SHP77 treated with DMSO at 0.1 percent for 48 hours (cell line): Measurements from ENCODE around the gene HACD3.
"Not testable (repeated sequence)": the region's sequence is repeated elsewhere in the genome, so short reads cannot be mapped to it uniquely, and the experiment has no call there.

Experiments
- DNase-seq: peaks from one replicate; lab custom pipeline; 2025; lab: John Stamatoyannopoulos, UW

HACD3 gene

DNA sequence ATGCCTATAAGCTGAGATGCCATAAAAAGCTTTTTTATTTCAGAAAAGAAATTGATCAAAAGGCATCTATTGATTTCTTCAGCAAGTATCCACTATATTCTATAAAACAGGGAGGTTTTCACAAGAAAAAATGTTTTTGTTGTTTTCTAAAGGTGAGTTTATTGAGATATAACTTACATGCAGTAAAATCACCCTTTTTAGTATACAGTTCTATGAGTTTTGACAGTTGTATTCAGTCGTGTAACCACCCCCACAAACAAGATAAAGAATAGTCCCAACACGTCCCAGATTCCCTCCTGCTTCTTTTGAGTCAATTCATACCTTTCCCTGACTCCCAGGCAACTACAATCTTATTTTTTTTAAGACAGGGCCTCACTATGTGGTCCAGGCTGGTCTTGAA, 72.9 kb downstream of the HACD3 start:
- DNase-seq, result no peak

DNA sequence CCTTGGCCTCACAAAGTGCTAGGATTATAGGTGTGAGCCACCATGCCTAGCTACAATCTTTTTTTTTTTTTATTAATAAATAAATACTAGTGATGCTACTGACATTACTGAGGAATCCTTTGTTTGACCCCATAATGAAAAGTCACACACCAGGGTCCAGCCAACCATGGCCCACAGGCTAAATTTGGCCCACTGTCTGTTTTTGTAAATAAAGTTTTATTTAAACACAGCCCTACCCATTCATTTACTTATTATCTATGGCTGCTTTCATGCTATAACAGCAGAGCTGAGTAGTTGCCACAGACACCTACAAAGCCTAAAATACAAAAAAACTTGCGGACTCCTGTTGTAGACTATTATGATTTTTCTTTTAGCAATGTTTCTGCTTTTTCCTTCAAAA, 73.3 kb downstream of the HACD3 start:
- DNase-seq, result no peak

DNA sequence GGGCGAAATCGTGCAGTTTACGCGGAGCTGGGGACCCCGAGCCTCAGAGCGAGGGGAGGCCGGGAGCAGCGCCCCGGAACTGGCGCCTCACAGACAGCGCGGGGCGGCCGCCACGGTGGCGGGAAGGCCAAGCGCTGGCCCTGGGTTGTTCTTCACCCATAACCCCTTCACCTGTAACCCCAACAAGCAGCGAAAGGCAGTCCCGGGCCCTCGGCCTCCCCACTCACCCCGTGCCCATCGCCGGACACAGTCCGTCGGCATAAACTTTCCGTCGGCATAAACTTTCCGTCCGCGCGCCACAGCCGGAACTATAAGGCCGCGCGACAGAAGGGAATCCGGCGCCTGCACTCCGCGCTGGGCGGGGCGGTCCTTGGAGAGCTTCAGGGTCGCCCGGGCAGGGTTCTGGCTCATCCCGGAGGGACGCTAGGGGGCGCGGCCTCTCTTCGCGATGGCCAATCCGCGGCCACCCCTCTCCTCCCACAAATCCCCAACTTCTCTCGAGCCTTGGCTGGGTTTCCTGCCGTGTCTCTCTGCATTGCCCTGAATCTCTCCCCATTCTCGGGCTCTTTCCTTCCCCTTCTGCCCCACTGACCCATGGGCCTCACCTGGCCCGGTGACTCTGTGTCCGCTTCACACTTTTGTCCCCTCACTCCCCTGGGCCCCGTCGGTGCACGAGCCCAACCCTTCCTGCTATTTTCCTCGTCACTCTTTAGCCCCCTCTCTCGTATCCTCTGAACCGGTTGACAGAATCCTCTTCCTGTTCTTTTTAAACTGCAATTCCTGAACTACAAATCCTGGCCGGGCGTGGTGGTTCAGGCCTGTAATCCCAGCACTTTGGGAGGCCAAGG, 80.8 kb downstream of the HACD3 start, which contains the start of gene INTS14:
Gene INTS14, minus strand, starts transcription at position 261 of the 848 bp plus-strand sequence. CDS start 3,751 bp downstream, outside the sequence.
- DNase-seq, result peak; percentile 98

DNA sequence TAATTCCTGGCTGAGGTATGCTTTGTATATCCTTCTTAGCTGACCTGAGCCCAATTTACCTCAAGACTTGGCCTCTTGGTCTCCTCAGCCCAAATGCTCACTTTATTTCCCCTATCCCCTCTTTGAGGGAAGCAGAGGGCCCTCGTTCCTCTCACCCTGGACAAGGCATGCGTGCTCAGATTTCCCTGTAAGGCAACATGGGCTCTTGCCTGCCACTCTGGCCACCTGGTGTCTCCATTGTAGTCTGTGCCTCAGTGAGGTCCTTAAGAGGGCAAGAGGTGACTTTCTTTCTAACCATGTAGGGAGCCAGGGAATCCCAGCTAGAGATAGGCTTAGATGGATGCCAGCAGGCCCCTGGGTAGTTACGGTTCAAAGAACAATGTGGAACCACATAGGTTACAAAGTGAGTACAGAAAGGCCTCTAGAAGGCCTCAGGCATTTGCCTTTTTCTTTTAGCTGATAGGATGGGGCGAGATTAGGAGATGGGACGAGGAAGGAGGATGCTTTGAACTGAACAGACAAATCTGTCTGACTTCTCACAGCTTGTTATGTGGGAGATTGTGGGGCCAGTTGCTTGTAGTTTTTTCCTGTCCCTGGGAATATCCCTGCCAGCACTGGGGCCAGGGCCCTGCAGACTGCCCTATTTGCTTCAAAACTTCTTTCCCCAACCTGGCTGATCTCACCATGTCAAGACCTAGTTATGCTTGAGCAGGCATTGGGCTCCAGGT, 81.8 kb downstream of the HACD3 start:
- DNase-seq, result no peak

DNA sequence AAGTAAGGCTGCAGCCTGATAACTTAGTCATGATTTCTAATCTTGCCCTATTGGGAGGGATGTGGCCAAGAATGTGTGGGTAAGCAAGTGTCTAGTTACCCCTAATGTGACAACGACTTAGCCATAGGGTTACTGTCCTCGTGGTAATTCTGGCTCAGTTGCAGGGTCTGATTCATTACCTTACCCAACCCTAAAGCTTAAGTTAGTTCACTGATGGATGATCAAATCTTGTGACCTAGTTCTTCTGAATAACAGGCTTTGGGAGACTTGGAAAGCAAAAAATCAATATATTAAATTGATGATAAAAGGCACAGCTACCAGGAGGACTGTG, 82.3 kb downstream of the HACD3 start:
- DNase-seq, result no peak

DNA sequence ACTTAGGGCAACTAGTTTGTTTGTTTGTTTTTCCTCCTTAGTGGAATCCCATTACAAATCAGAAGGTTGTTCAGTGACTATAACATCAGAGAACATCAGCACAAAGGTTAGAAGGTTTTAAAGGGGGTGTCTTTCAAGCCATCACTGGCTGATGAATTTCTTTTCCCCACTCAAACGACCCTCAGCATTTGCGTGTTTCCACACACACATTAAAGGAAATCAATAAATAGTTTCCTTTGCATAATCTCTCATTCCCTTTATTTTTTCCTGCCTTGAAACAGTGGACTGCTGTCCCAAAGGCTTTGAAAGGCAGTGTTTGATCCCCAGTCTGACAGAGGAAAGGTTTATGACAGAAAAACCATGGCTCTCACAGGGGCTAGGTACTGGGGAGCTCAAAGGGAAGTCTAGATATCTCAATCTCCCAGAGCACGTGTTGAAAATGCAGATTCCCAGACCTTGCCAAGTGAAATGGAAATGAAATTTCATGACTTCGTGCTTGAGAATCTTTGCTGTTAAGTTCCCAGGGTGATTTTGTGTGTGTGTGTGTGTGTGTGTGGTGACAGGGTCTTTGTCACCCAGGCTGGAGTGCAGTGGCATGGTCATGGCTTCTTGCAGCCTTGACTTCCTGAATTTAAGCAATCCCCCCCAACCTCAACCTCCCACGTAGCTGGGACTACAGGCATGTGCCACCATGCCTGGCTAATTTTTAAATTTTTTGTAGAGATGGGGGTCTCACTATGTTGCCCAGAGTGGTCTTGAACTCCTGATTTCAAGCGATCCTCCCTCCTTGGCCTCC, 82.9 kb downstream of the HACD3 start:
- DNase-seq, result no peak

DNA sequence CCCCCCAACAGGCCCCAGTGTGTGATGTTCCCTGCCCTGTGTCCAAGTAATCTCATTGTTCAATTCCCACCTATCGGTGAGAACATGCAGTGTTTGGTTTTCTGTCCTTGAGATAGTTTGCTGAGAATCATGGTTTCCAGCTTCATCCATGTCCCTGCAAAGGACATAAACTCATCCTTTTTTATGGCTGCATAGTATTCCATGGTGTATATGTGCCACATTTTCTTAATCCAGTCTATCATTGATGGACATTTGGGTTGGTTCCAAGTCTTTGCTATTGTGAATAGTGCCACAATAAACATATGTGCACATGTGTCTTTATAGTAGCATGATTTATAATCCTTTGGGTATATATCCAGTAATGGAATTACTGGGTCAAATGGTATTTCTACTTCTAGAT, 85.6 kb downstream of the HACD3 start:
- not testable (repeated sequence) for DNase-seq

DNA sequence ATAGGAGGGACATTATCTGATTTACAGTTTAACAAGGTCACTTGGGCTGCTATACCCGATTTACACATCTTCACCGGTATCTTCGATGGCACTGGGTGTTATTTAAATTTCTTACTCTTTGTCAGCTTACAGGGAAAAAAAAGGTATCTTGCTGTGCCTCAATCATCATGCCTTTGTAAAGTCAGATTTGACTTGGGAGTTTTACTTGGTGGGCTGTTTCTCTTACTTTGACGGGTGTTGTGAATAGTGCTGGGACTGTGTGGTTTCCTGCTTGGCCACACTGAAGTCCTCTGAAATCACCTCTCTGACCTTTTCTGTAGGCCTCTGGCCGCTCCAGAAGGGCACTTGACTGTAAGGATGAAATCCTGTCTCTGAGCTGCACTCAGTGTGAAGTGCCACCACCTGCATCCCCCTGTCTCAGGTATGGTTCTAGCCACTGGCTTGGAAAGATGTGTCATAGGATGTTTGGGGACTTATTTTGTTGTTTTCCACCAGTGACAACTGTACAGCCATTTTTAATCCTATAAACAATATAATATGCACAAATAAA, 88.4 kb downstream of the HACD3 start:
- no peak for DNase-seq

DNA sequence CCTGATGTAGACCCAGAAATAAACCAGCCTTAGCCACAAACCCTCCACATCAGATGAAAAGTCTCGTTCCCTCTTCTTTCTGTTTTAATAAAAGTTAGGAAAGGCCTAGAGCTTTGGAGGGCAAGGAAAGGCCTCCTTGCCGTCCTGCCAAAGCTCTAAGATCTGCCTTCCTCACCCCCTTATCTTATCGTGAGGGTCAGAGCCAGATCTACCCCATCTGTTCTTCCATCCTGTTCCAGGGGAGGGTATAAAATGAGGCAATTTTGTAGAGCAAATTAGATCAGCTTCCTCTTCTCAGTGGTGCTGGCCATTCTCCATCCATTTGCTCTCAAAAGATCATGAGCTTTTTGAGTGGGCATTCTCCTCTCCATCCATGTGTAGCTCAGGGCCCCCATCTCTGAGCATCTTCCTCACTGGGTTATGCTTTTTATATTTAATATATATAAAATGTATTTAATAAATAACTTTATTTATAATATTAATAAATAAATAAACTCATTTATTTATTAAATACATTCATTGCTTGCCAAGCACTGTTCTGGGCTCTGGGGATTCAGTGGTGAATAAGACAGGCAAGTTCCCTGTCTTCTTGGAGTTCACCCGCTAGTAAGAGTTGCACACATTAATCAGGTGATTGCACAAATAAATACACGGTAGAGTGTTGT, 89.5 kb downstream of the HACD3 start:
- no peak for DNase-seq

DNA sequence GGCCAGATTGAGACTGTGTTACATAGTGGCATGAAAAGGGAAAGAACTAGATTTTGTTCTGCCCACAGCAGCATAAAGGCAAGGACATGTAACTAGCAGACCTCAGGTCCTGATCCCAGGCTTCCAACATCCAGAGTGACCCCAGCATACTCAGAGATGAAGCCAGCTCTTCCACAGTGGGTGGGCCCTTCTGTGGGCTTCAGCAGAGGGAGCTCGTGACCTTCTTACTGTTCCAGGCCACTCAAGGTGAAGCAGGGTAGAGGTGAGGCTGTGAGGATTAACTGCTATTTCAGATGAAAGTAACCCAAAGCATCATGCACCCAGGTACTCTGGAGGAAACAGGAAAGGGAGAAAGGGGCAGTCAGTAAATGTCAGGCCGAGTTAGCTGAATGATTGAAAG, 90.6 kb downstream of the HACD3 start:
- no peak for DNase-seq

DNA sequence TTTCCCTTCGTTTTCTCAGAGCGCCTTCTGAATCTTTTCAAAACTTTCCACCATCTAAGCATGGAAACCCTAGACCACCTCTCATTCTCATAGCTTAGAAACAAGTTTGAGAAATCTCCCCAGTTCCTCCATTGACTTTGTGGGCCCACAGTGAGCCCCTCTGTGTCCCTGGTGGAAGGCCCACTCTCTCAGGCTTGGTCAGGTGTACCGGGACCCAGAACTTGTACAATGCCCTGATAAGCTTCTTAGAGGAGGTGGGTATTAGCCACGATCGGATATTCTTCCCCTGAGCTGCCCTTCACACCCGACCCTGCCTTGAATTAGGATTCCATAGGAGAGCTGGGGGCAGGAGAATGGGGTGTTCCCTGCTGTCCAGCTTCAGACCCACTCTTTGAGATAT, 91.4 kb downstream of the HACD3 start, which contains the start of gene SLC24A1:
Gene SLC24A1, plus strand, starts transcription at position 301 of the 400 bp plus-strand sequence. CDS start 2,143 bp downstream, outside the sequence.
- DNase-seq, result no peak

DNA sequence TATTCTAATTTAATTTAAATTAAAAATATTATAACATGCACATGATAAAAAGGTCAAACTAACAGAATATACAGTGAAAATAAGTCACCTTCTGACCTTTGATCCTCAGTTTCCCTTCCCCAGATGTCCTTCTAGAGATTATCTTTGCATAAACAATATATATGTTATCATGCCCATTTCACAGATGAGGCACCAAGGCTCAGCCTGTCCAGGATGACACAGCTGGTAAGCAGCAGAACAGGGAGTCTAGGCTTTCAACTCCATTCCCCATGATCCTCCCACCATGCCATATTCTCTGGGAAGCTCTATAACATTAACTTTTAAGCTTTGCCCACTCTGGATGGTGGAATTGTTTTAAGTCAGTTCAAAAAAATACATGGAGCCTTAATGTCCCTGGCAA, 92.8 kb downstream of the HACD3 start:
- no peak for DNase-seq

DNA sequence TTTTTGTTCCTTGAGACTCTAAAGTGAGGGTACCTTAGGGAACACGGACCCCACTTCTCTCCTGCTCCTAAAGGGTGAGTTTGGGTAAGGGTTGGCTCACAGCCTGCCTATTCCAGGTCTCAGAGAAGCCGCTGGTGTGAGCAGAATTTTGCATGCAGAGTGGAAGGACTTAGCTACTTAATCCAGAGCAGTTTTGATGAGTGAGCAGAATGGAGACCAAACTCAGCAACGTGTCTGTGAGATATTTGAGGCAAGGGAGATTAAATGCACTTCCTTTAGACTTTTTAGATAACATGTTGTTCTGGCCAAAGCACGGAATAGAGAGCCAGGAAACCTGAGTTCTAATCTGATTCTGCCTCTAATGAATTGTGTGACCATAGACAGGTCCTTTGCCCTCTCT, 96.6 kb downstream of the HACD3 start:
- DNase-seq, result no peak
